ENCODE data around the gene ADAMTS19. TPM values are rescaled to one million over a fixed set of nuclear protein-coding genes. Genes with fewer than 3 reads are reported as not detected.

Gene ADAMTS19
- total and polyA plus RNA-seq, 7 donors = 0.01 to 0.69 (median 0.24) TPM; not detected in 1

DNA sequence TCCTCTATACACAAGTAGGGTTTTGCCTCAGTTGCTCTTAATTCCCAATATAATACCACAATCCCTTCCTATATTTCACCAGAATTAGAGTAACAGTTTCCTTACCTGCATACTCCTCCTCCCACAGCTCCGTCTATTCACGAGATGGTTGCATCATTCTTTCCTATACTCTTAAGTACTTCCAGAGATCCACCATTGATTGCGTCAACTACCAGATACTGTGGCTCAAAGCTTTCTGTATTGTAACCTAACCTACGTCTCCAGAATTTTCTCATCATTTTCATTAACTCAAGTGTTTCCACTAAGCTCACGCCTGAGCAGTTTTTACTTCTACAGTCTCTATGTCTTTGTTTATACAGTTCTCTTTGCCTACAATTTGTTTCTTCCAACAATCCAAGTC, 256.6 kb downstream of the ADAMTS19 start:
- ATAC-seq (no peak), DNase-seq (no peak)
- no peak overlapping the region for H3K27ac ChIP-seq
- no peaks in the 10 kb centered on the region for H3K27me3 ChIP-seq (ENCODE audit: insufficient read depth in 3 of 3, low read length in 2 of 3)
- H3K36me3 ChIP-seq (ENCODE audit: insufficient read depth in 1 of 2, low read depth in 1 of 2) = no peaks in the 10 kb centered on the region
- no peaks in the 10 kb centered on the region for H3K9me3 ChIP-seq
- 81 to 87% (median 84%) methylated on average over 5 of the region's 5 CpGs for WGBS, 3 donors
- intact Hi-C loops (cut with DNase I) = no loop called here
- H3K4me3 ChIP-seq = no peak overlapping the region
- H3K4me1 ChIP-seq = no peaks in the 10 kb centered on the region
- TF ChIP-seq, protein P1, sequence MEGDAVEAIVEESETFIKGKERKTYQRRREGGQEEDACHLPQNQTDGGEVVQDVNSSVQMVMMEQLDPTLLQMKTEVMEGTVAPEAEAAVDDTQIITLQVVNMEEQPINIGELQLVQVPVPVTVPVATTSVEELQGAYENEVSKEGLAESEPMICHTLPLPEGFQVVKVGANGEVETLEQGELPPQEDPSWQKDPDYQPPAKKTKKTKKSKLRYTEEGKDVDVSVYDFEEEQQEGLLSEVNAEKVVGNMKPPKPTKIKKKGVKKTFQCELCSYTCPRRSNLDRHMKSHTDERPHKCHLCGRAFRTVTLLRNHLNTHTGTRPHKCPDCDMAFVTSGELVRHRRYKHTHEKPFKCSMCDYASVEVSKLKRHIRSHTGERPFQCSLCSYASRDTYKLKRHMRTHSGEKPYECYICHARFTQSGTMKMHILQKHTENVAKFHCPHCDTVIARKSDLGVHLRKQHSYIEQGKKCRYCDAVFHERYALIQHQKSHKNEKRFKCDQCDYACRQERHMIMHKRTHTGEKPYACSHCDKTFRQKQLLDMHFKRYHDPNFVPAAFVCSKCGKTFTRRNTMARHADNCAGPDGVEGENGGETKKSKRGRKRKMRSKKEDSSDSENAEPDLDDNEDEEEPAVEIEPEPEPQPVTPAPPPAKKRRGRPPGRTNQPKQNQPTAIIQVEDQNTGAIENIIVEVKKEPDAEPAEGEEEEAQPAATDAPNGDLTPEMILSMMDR (IDR thresholded peaks at IDR 0.05) = no peak

DNA sequence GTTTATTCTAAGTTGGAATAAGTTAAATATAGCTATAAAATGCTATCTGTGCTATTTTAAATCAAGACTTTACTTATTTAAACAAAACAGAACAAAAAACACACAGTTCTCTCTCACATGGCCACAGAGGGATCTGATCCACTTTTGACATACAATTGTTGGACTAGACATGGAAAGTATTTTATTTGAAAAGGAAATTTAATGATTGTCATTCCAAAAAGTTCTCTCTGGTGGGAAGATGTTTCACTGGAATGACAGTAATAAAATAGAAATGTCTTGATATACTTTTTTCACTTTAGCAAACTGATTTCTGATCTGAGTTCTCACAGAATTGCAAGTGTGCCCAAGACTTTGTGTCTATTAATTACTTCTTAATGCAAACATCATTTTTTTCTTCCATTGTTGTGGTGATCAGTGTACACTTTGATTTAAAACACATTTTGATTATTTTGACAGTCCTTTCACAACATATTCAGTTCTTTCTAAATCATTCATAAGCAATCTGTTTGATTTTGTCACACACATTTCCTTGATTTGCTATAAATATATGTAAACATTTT, 257.7 kb downstream of the ADAMTS19 start:
- no peaks in the 10 kb centered on the region for H3K27me3 ChIP-seq (ENCODE audit: insufficient read depth in 3 of 3, low read length in 2 of 3)
- H3K4me1 ChIP-seq = no peaks in the 10 kb centered on the region
- H3K36me3 ChIP-seq (ENCODE audit: insufficient read depth in 1 of 2, low read depth in 1 of 2) = no peaks in the 10 kb centered on the region
- intact Hi-C loops (cut with DNase I) = no loop called here
- ATAC-seq (no peak), DNase-seq (no peak)
- no peak overlapping the region for H3K4me3 ChIP-seq
- TF ChIP-seq, protein P1 (IDR thresholded peaks at IDR 0.05) = no peak
- no peak overlapping the region for H3K27ac ChIP-seq
- no peaks in the 10 kb centered on the region for H3K9me3 ChIP-seq

DNA sequence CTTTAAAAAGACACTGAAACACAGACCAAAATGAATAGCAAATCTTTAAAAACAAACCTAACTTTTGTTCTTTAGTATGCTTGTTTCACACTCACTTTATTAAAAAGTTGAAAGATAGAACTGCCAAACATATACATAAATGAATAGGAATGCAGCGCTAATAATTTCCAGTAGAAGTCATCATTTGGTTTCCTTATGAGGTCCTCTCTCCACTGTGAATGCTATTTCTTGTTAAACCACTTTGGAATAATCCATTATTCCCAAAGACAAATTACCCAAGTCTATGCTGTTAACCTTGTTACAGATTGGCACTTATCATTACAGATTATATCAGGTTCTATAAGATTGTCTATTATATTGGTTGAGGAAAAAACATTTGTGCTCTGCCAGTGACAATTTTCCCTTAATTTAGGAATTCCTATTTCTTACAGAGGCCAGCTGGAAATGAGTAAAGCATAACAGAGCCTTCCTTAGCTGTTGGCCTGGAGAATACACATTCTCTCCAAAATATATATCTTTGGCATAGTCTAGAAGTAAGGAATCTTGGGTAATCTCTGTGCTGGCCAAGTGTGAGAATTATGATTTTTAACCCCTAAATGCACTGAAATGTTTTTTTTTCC, 258.5 kb downstream of the ADAMTS19 start:
- intact Hi-C loops (cut with DNase I) = no loop called here
- TF ChIP-seq, protein P1 (IDR thresholded peaks at IDR 0.05) = no peak
- ATAC-seq = no peak
- Histone ChIP-seq H3K27ac (no peak overlapping the region), H3K36me3 (ENCODE audit: insufficient read depth in 1 of 2, low read depth in 1 of 2) (no peaks in the 10 kb centered on the region), H3K4me3 (no peak overlapping the region), H3K4me1 (no peaks in the 10 kb centered on the region), H3K27me3 (ENCODE audit: insufficient read depth in 3 of 3, low read length in 2 of 3) (no peaks in the 10 kb centered on the region), H3K9me3 (no peaks in the 10 kb centered on the region)
- DNase-seq = no peak
- WGBS, 3 donors = 34 to 69% (median 42%) methylated on average over 1 of the region's 1 CpG

DNA sequence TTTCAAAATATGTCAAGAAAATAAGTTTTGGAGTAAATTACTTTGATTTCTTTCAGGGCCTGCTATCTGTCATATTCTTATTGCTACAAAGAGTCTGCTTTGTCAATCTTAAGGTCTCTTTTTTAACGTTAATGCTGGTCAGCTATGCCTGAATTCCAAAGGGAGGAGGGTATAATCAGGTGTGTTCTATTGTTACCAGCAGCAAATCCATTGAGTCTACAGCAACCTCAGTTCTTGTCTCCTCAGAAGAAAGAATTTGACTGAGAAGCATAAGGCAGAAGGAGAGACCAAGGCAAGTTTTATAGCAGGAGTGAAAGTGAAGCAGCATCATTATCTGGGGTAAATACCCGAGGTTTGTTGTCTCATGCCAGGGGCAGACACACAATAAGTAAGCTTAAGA, 264.1 kb downstream of the ADAMTS19 start:
- TF ChIP-seq, protein P1 (IDR thresholded peaks at IDR 0.05) = no peak
- no peak for ATAC-seq
- Histone ChIP-seq H3K4me3 (no peak overlapping the region), H3K36me3 (ENCODE audit: insufficient read depth in 1 of 2, low read depth in 1 of 2) (no peaks in the 10 kb centered on the region), H3K9me3 (no peaks in the 10 kb centered on the region), H3K4me1 (no peaks in the 10 kb centered on the region), H3K27me3 (ENCODE audit: insufficient read depth in 3 of 3, low read length in 2 of 3) (no peaks in the 10 kb centered on the region), H3K27ac (no peak overlapping the region)
- intact Hi-C loops (cut with DNase I) = no loop called here
- no peak for DNase-seq
- WGBS, 3 donors = 27 to 34% (median 31%) methylated on average over 2 of the region's 2 CpGs

DNA sequence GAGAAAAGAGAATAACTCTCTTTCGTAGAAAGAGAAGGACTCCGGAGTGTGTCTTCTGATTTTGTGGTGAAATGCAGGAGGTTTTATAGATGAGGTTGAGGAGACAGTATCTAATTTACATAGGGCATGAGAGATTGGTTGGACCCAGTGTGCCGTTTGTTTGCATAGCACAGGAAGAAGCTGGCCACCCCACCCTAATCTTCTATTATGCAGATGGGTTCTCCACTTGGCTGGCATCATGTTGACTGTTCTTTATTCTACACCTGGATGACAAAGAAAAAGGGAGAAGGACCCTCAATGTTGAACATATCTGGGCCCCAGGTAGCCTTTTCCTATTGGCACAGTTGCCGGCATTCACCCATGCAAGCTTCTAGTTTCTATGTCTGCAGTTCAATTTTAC, 264.5 kb downstream of the ADAMTS19 start:
- ATAC-seq = no peak
- 87 to 91% (median 91%) methylated on average over 4 of the region's 4 CpGs for WGBS, 3 donors
- no peak for DNase-seq
- Histone ChIP-seq H3K9me3 (no peaks in the 10 kb centered on the region), H3K27me3 (ENCODE audit: insufficient read depth in 3 of 3, low read length in 2 of 3) (no peaks in the 10 kb centered on the region), H3K36me3 (ENCODE audit: insufficient read depth in 1 of 2, low read depth in 1 of 2) (no peaks in the 10 kb centered on the region), H3K27ac (no peak overlapping the region), H3K4me1 (no peaks in the 10 kb centered on the region), H3K4me3 (no peak overlapping the region)
- intact Hi-C loops (cut with DNase I) = no loop called here
- TF ChIP-seq, protein P1 (IDR thresholded peaks at IDR 0.05) = no peak

All from psoas muscle (tissue), 8 donors.